GM12892 (cell line): ENCODE results near the gene REEP1.
"Not testable (repeated sequence)": the region's sequence is repeated elsewhere in the genome, so short reads cannot be mapped to it uniquely, and the experiment has no call there.

Source experiments
- DNase-seq: peaks from one replicate; pipeline ENCODE4 v3.0.0; 2011; ENCODE audit not compliant: insufficient read length
- FAIRE-seq: peaks from 2 replicates; lab custom pipeline; 2011; peaks lifted over from hg19 to GRCh38; lab: Jason Lieb, UNC
- POLR2A ChIP-seq: IDR thresholded peaks from 2 replicates; pipeline ENCODE4 v1.6.1; 2011; ENCODE audit warnings: low read depth, low read length, control low read depth
- POLR2AphosphoS5 ChIP-seq: IDR thresholded peaks from 2 replicates; pipeline ENCODE4 v1.6.1; 2011; ENCODE audit warnings: low read depth, low read length, control low read depth
- TAF1 ChIP-seq: IDR thresholded peaks from 2 replicates; pipeline ENCODE4 v1.6.1; 2011; ENCODE audit warnings: low read depth, mild to moderate bottlenecking, control low read depth, low read length, borderline replicate concordance

Gene REEP1

GRCh38 chr2:86203614-86204013 is 133.8 kb downstream of the REEP1 start:
- no peak for DNase-seq
- no peak for FAIRE-seq
- TF ChIP-seq POLR2AphosphoS5, result no peak
- no peak for TF ChIP-seq POLR2A
- TF ChIP-seq TAF1, result no peak

- no peak for TF ChIP-seq POLR2AphosphoS5
- TF ChIP-seq POLR2A, result no peak
- TF ChIP-seq TAF1, result no peak
- DNase-seq (no peak), FAIRE-seq (no peak)
Measured at GRCh38 chr2:86202702-86203101, 134.7 kb downstream of the REEP1 start.

- FAIRE-seq (no peak), DNase-seq (no peak)
- TF ChIP-seq POLR2AphosphoS5, result no peak
- TF ChIP-seq POLR2A, result no peak
- no peak for TF ChIP-seq TAF1
Measured at GRCh38 chr2:86202336-86202692, 135.1 kb downstream of the REEP1 start.

- DNase-seq (no peak), FAIRE-seq (no peak)
- TF ChIP-seq TAF1 (no peak), POLR2AphosphoS5 (no peak), POLR2A (no peak)
Measured at GRCh38 chr2:86201671-86202335, 135.6 kb downstream of the REEP1 start.

- not testable (repeated sequence) for DNase-seq, FAIRE-seq
Measured at GRCh38 chr2:86200564-86200963, 136.9 kb downstream of the REEP1 start.

GRCh38 chr2:86199834-86200177 is 137.6 kb downstream of the REEP1 start:
- FAIRE-seq (no peak), DNase-seq (no peak)
- TF ChIP-seq POLR2A, result no peak
- no peak for TF ChIP-seq TAF1
- no peak for TF ChIP-seq POLR2AphosphoS5

- FAIRE-seq, result no peak
- TF ChIP-seq TAF1 (no peak), POLR2A (no peak), POLR2AphosphoS5 (no peak)
- DNase-seq, result no peak
Measured at GRCh38 chr2:86195808-86196387, 141.5 kb downstream of the REEP1 start.

GRCh38 chr2:86195055-86195807 is 142.2 kb downstream of the REEP1 start, which contains the start of gene IMMT:
TSS of gene IMMT (minus strand) at chr2:86195462. CDS start at chr2:86195382, 80 bp downstream.
- DNase-seq, result peak; percentile 73
- TF ChIP-seq POLR2AphosphoS5 (peak; percentile 71), POLR2A (peak; percentile 89), TAF1 (peak; percentile 45)
- peak; percentile 95 for FAIRE-seq

- no peak for FAIRE-seq
- TF ChIP-seq POLR2A (no peak), TAF1 (no peak), POLR2AphosphoS5 (no peak)
- DNase-seq, result no peak
Measured at GRCh38 chr2:86194751-86195054, 142.7 kb downstream of the REEP1 start.

- FAIRE-seq, result no peak
- TF ChIP-seq POLR2AphosphoS5 (no peak), TAF1 (no peak), POLR2A (no peak)
- DNase-seq, result no peak
Measured at GRCh38 chr2:86193901-86194567, 143.4 kb downstream of the REEP1 start.

GRCh38 chr2:86189782-86190416 is 147.5 kb downstream of the REEP1 start:
- TF ChIP-seq TAF1 (no peak), POLR2AphosphoS5 (no peak), POLR2A (no peak)
- DNase-seq (no peak), FAIRE-seq (no peak)

- DNase-seq, result no peak
- FAIRE-seq, result peak; percentile 65
- TF ChIP-seq POLR2A (no peak), POLR2AphosphoS5 (no peak), TAF1 (no peak)
Measured at GRCh38 chr2:86186431-86186830, 151.0 kb downstream of the REEP1 start.
